ENCODE data around the gene GJA4. TPM values are rescaled to one million over a fixed set of nuclear protein-coding genes. Genes with fewer than 3 reads are reported as not detected.

The GJA4 gene
- total and polyA plus RNA-seq, 2 donors (not counting 3 experiments of a cell fraction or from before 2014, with no cell fraction given), result 22.1 to 175 TPM

DNA sequence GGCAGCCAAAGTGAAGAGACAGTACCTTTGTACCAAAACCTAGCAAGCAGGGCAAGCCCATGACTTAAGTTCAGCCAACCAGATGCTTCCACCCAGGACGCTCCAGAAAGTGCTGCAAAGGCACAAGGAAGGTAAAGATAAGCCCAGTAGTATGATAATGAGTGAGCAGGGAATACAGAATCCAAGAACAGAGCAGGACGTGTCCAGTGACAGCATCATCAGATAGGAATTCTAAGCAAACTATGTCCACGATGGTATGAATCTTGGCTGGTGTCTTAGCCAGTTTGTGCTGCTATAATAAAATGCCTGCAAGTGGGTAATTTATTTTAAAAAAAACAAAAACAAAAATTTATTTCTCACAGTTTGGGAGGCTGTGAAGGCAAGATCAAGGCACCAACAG lies 13.6 kb downstream of the GJA4 start:
- H3K9me3 ChIP-seq (replicated peaks; ENCODE audit: control insufficient read depth, insufficient read depth, low read length), result no peaks in the 10 kb centered on the region
- H3K9me1 ChIP-seq (replicated peaks; ENCODE audit: control insufficient read depth, extremely low read depth, insufficient read depth, low read length), result no peaks in the 10 kb centered on the region
- ChIA-PET POLR2A (no interaction called here), CTCF (no interaction called here)
- H3K4me1 ChIP-seq (ENCODE audit: control insufficient read depth, extremely low read depth, insufficient read depth, low read length), result no peaks in the 10 kb centered on the region
- TF ChIP-seq FOS (IDR thresholded peaks at IDR 0.05; ENCODE audit: borderline replicate concordance, insufficient read depth, low read length) (no peak), JUN (IDR thresholded peaks at IDR 0.05; ENCODE audit: borderline replicate concordance, insufficient read depth, insufficient read length, low read depth) (no peak), GATA2 (IDR thresholded peaks at IDR 0.05; ENCODE audit: insufficient read depth, insufficient read length, low read depth, low read length) (no peak), EZH2 (IDR thresholded peaks at IDR 0.05; ENCODE audit: borderline replicate concordance, low read depth, low read length, severe bottlenecking) (no peak), POLR2A (IDR thresholded peaks at IDR 0.05; ENCODE audit: low read depth, low read length) (no peak), POLR2AphosphoS5 (IDR thresholded peaks at IDR 0.05; ENCODE audit: insufficient read depth, low read depth, low read length) (no peak), MYC (IDR thresholded peaks at IDR 0.05; ENCODE audit: low read depth, low read length) (no peak)
- TF ChIP-seq, protein P1, sequence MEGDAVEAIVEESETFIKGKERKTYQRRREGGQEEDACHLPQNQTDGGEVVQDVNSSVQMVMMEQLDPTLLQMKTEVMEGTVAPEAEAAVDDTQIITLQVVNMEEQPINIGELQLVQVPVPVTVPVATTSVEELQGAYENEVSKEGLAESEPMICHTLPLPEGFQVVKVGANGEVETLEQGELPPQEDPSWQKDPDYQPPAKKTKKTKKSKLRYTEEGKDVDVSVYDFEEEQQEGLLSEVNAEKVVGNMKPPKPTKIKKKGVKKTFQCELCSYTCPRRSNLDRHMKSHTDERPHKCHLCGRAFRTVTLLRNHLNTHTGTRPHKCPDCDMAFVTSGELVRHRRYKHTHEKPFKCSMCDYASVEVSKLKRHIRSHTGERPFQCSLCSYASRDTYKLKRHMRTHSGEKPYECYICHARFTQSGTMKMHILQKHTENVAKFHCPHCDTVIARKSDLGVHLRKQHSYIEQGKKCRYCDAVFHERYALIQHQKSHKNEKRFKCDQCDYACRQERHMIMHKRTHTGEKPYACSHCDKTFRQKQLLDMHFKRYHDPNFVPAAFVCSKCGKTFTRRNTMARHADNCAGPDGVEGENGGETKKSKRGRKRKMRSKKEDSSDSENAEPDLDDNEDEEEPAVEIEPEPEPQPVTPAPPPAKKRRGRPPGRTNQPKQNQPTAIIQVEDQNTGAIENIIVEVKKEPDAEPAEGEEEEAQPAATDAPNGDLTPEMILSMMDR (IDR thresholded peaks at IDR 0.05; ENCODE audit: extremely low read depth in 1 of 2, insufficient read depth in 1 of 2, low read depth in 1 of 2, low read length in 2 of 2), result no peak
- TF ChIP-seq, protein P2, sequence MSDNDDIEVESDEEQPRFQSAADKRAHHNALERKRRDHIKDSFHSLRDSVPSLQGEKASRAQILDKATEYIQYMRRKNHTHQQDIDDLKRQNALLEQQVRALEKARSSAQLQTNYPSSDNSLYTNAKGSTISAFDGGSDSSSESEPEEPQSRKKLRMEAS (IDR thresholded peaks at IDR 0.05; ENCODE audit: insufficient read depth, insufficient read length), result no peak
- no peak overlapping the region for H3K27ac ChIP-seq (ENCODE audit: insufficient read depth, low read depth, low read length)
- dilution Hi-C loops (cut with MboI; ENCODE audit: extremely low pct_ligation_motif_present, low sequenced_read_pairs), result no loop called here
- FAIRE-seq (no peak), DNase-seq (ENCODE audit: low read depth, low spot score) (no peak)
- intact Hi-C loops (cut with micrococcal nuclease), result no loop called here
- no peak overlapping the region for H3K4me3 ChIP-seq (replicated peaks in 1 of 3; ENCODE audit: insufficient read depth in 1 of 3, low read depth in 1 of 3, low read length in 3 of 3)
- BruUV-seq (replicated peaks), result no TSS peak
- H3K4me2 ChIP-seq (ENCODE audit: insufficient read depth, low read length), result no peak overlapping the region
- H4K20me1 ChIP-seq (replicated peaks; ENCODE audit: control insufficient read depth, extremely low read depth, insufficient read depth, low read length), result no peaks in the 10 kb centered on the region
- no peaks in the 10 kb centered on the region for H3K79me2 ChIP-seq (ENCODE audit: control insufficient read depth, insufficient read depth, low read length)
- H3K27me3 ChIP-seq (ENCODE audit: control insufficient read depth in 2 of 2, insufficient read depth in 2 of 2, low read length in 2 of 2), result peaks cover 0 to 2% of the 10 kb centered on the region in 2 experiments
- no peaks in the 10 kb centered on the region for H3K36me3 ChIP-seq (ENCODE audit: control insufficient read depth in 2 of 2, extremely low read depth in 1 of 2, insufficient read depth in 2 of 2, low read length in 2 of 2)
- no peak overlapping the region for H3K9ac ChIP-seq (replicated peaks; ENCODE audit: extremely low read depth, insufficient read depth, low read length)
- H2AFZ ChIP-seq (ENCODE audit: low read depth, low read length), result no peak overlapping the region
